Measurements from ENCODE around the gene GALNT1.

DNA sequence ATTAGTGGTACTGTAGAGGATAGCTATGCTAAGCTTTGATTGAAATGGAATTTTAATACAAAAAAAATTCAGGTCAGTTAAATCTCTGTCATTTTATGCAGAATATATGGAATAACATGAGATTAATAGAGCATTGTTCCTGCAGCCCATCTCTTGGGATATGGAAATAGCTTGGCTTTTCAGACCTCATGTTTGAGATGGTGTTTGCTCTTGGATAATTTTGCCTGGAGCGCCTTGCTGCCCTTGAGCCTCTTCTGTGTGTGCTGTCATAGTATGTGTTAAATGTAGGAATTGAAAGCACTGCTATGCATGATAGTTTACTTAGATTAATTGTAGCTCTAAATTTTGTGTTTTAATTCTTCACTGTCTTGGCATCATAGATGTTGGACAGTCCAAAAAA lies 27.7 kb downstream of the GALNT1 start:
- TF ChIP-seq CTCF (IDR thresholded peaks at IDR 0.05) (no peak), EP300 (IDR thresholded peaks at IDR 0.05) (no peak), RAD21 (conservative IDR thresholded peaks at IDR 0.05 in 1 of 2, IDR thresholded peaks at IDR 0.05 in 1 of 2) (no peak), FOSL2 (IDR thresholded peaks at IDR 0.05) (no peak), FOSL2 (CRISPR knock-in tag; IDR thresholded peaks at IDR 0.05) (no peak), POLR2A (IDR thresholded peaks at IDR 0.05; ENCODE audit: low read length) (no peak), CEBPB (IDR thresholded peaks at IDR 0.05) (no peak), RCOR1 (IDR thresholded peaks at IDR 0.05; ENCODE audit: low read depth, low read length) (no peak), HDAC2 (IDR thresholded peaks at IDR 0.05) (no peak)
- TF ChIP-seq, protein P1, sequence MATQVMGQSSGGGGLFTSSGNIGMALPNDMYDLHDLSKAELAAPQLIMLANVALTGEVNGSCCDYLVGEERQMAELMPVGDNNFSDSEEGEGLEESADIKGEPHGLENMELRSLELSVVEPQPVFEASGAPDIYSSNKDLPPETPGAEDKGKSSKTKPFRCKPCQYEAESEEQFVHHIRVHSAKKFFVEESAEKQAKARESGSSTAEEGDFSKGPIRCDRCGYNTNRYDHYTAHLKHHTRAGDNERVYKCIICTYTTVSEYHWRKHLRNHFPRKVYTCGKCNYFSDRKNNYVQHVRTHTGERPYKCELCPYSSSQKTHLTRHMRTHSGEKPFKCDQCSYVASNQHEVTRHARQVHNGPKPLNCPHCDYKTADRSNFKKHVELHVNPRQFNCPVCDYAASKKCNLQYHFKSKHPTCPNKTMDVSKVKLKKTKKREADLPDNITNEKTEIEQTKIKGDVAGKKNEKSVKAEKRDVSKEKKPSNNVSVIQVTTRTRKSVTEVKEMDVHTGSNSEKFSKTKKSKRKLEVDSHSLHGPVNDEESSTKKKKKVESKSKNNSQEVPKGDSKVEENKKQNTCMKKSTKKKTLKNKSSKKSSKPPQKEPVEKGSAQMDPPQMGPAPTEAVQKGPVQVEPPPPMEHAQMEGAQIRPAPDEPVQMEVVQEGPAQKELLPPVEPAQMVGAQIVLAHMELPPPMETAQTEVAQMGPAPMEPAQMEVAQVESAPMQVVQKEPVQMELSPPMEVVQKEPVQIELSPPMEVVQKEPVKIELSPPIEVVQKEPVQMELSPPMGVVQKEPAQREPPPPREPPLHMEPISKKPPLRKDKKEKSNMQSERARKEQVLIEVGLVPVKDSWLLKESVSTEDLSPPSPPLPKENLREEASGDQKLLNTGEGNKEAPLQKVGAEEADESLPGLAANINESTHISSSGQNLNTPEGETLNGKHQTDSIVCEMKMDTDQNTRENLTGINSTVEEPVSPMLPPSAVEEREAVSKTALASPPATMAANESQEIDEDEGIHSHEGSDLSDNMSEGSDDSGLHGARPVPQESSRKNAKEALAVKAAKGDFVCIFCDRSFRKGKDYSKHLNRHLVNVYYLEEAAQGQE (IDR thresholded peaks at IDR 0.05) = no peak
